ENCODE results near the gene CLPTM1.

CLPTM1 gene

DNA sequence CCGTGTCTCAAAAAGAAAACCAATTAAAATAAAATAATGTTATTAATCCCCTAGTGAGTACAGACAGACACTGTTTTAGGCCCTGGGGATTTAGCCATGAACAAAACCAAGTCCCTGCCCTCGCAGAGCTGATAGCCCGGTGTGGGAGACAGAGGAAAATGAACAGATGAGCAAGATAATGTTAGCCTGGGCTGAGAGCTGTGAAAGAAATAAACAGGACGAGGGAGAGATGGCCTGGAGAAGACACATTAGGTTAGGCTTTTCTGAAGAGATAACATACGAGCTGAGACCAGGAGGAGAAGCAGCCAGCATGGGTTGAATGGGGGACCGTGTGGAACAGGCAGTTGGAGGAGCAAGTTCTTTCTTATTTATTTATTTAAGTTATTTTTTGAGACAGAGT lies 55.1 kb downstream of the CLPTM1 start:
- TF ChIP-seq, protein P1, sequence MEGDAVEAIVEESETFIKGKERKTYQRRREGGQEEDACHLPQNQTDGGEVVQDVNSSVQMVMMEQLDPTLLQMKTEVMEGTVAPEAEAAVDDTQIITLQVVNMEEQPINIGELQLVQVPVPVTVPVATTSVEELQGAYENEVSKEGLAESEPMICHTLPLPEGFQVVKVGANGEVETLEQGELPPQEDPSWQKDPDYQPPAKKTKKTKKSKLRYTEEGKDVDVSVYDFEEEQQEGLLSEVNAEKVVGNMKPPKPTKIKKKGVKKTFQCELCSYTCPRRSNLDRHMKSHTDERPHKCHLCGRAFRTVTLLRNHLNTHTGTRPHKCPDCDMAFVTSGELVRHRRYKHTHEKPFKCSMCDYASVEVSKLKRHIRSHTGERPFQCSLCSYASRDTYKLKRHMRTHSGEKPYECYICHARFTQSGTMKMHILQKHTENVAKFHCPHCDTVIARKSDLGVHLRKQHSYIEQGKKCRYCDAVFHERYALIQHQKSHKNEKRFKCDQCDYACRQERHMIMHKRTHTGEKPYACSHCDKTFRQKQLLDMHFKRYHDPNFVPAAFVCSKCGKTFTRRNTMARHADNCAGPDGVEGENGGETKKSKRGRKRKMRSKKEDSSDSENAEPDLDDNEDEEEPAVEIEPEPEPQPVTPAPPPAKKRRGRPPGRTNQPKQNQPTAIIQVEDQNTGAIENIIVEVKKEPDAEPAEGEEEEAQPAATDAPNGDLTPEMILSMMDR (IDR thresholded peaks at IDR 0.05): no peak
- TF ChIP-seq ZFX (IDR thresholded peaks at IDR 0.05; ENCODE audit: borderline replicate concordance): no peak
- no peak overlapping the region for H3K27ac ChIP-seq

DNA sequence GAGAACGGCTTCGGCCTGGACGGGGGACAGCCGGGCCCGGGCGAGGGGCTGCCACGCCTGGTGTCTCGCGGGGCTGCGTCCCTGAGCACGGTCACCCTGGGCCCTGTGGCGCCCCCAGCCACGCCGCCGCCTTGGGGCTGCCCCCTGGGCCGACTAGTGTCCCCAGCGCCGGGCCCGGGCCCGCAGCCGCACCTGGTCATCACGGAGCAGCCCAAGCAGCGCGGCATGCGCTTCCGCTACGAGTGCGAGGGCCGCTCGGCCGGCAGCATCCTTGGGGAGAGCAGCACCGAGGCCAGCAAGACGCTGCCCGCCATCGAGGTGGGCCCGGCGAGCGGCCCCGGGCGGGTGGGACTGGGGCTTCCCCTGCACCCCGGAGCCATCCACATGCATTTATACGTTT lies 56.8 kb downstream of the CLPTM1 start:
- no peak for TF ChIP-seq ZFX (IDR thresholded peaks at IDR 0.05; ENCODE audit: borderline replicate concordance)
- TF ChIP-seq, protein P1 (IDR thresholded peaks at IDR 0.05): no peak
- no peak overlapping the region for H3K27ac ChIP-seq

DNA sequence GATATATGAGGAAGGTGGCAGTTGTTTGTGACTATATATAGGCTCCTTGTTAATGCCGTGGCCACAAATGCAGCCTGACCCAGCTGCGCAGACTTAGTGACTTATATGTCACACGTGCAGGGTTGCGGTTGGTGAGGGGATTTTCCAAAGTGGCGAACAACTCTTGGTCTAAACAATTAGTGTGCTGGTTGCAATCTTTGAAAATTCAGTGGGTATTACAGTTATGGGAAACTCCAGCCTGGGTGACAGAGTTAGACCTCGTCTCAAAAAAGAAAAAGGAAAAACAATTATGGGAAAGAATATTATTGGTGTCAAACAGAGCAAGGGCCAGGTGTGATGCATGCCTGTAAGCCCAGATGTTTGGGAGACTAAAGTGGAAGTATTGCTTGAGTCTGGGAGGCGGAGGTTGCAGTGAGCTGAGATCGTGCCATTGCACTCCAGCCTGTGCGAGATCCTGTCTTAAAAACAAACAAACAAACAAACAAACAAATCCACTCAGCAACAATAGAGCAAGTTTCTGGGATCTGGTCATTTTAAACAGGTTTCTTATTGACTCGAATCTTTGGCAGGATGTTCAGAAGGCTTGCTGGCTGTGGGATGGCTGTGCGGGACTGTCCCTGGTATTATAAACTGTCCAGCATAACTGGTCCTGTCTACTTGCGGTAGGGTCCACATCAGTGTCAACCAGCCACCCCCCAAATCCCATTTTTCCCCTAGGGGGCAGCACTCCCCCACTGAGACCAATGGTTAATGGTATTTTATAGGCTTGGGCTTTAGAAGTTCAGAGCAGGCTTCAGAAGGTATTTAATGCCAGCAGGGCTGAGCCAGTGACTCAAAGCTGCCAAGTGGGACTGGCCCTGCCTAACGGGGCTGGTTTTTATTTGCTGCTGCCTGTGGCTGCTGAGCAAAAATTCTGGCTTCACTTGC lies 61.5 kb downstream of the CLPTM1 start:
- TF ChIP-seq ZFX (IDR thresholded peaks at IDR 0.05; ENCODE audit: borderline replicate concordance): no peak
- TF ChIP-seq, protein P1 (IDR thresholded peaks at IDR 0.05): peak; percentile 74
- H3K27ac ChIP-seq: no peak overlapping the region

DNA sequence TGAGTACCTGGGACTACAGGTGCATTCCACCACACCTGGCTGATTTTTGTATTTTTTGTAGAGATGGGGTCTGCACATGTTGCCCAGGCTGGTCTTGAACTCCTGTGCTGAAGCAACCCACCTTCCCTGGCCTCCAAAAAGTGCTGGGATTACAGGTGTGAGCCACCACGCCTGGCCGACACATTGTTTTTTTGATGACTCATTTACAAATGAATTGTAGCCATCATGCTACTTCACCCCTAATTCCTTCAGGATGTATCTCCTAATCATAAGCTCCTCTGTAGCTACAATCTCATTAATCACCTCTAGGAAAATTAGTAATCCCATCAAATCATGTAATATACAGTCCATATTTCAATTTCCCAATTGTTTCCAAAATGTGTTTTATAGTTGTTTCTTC lies 64.0 kb downstream of the CLPTM1 start:
- no peak for TF ChIP-seq ZFX (IDR thresholded peaks at IDR 0.05; ENCODE audit: borderline replicate concordance)
- TF ChIP-seq, protein P1 (IDR thresholded peaks at IDR 0.05): no peak
- no peak overlapping the region for H3K27ac ChIP-seq

DNA sequence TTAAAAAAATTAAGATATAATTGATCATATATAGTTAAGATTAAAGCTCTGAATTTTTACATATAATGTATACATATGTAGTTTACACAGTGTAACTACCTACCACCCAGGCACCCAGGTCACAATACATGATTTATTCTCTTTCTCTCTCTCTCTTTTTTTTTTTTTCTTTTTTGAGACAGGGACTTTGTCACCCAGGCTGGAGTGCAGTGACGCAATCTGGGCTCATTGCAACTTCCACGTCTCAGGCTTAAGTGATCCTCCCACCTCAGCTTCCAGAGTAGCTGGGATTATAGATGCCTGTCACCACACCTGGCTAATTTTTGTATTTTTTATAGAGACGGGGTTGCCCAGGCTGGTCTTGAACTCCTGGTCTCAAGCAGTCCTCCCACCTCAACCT lies 64.9 kb downstream of the CLPTM1 start:
- TF ChIP-seq, protein P1 (IDR thresholded peaks at IDR 0.05): no peak
- no peak for TF ChIP-seq ZFX (IDR thresholded peaks at IDR 0.05; ENCODE audit: borderline replicate concordance)
- H3K27ac ChIP-seq: no peak overlapping the region

DNA sequence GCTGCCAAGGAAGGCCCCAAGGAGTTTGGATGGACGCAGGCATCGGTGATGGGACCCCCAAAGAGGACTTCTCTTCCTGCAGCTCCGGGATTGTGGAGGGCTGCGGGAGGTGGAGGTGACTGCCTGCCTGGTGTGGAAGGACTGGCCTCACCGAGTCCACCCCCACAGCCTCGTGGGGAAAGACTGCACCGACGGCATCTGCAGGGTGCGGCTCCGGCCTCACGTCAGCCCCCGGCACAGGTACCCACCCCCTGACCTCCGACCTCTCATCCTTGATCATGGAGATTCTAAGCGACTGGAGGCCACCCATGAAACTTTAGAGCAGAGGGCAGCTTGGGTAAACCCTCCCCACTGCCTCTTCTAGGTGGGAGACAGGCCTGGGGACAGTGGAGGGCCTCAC lies 66.8 kb downstream of the CLPTM1 start:
- TF ChIP-seq ZFX (IDR thresholded peaks at IDR 0.05; ENCODE audit: borderline replicate concordance): no peak
- TF ChIP-seq, protein P1 (IDR thresholded peaks at IDR 0.05): no peak
- H3K27ac ChIP-seq: no peak overlapping the region

DNA sequence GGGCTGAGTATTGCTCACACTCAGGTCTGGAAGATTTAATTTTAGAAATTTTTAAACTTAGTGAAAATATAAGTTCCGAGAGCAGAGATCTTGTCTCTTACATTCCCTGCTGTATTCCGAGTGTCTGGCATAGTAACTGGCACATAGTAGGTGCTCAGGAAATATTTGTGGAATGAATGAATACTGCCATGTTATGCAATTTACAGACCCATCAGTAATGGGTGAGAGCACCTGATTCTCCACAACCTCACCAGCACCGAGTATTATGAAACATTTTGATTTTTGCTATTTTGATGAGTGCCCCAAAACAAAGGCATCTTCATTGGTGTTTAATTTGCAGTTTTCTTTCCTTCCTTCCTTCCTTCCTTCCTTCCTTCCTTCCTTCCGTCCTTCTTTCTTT lies 67.9 kb downstream of the CLPTM1 start:
- TF ChIP-seq, protein P1 (IDR thresholded peaks at IDR 0.05): no peak
- no peak for TF ChIP-seq ZFX (IDR thresholded peaks at IDR 0.05; ENCODE audit: borderline replicate concordance)
- no peak overlapping the region for H3K27ac ChIP-seq
